Measurements from ENCODE around the gene MYH7.
"Not testable (repeated sequence)": the region's sequence is repeated elsewhere in the genome, so short reads cannot be mapped to it uniquely, and the experiment has no call there.

MYH7 gene

GRCh38 chr14:23430016-23430722 lies 5.3 kb downstream of the MYH7 start:
- no peak for TF ChIP-seq EZH2 (IDR thresholded peaks at IDR 0.05)
- no peak for TF ChIP-seq POLR2AphosphoS5 (IDR thresholded peaks at IDR 0.05; ENCODE audit: borderline replicate concordance, low read depth, low read length)
- TF ChIP-seq FOXP2 (optimal IDR thresholded peaks at IDR 0.05; ENCODE audit: control extremely low read depth, extremely low read length, insufficient read depth), result no peak
- no peaks in the 10 kb centered on the region for H3K9me3 ChIP-seq (ENCODE audit: low read depth, low read length)
- H3K4me3 ChIP-seq, result no peak overlapping the region
- no peak overlapping the region for H3K27ac ChIP-seq
- no peaks in the 10 kb centered on the region for H3K36me3 ChIP-seq (ENCODE audit: insufficient read depth, low read length)
- H3K9ac ChIP-seq (ENCODE audit: insufficient read length), result no peak overlapping the region
- DNase-seq (ENCODE audit: low read depth, low spot score), result no peak

- Histone ChIP-seq H3K9ac (ENCODE audit: insufficient read length) (no peak overlapping the region), H3K9me3 (ENCODE audit: low read depth, low read length) (no peaks in the 10 kb centered on the region), H3K27ac (no peak overlapping the region), H3K36me3 (ENCODE audit: insufficient read depth, low read length) (no peaks in the 10 kb centered on the region), H3K4me3 (no peak overlapping the region)
- TF ChIP-seq FOXP2 (optimal IDR thresholded peaks at IDR 0.05; ENCODE audit: control extremely low read depth, extremely low read length, insufficient read depth) (no peak), POLR2AphosphoS5 (IDR thresholded peaks at IDR 0.05; ENCODE audit: borderline replicate concordance, low read depth, low read length) (no peak), EZH2 (IDR thresholded peaks at IDR 0.05) (no peak)
- DNase-seq (ENCODE audit: low read depth, low spot score), result no peak
These were observed 6.6 kb downstream of the MYH7 start for GRCh38 chr14:23428686-23429495.

- not testable (repeated sequence) for H3K36me3 ChIP-seq (ENCODE audit: insufficient read depth, low read length); H3K9ac ChIP-seq (ENCODE audit: insufficient read length); H3K27ac ChIP-seq; H3K4me3 ChIP-seq; H3K9me3 ChIP-seq (ENCODE audit: low read depth, low read length); DNase-seq (ENCODE audit: low read depth, low spot score)
These were observed 9.7 kb downstream of the MYH7 start for GRCh38 chr14:23425798-23426197.

GRCh38 chr14:23425169-23425568 lies 10.3 kb downstream of the MYH7 start:
- TF ChIP-seq EZH2 (IDR thresholded peaks at IDR 0.05), result no peak
- TF ChIP-seq POLR2AphosphoS5 (IDR thresholded peaks at IDR 0.05; ENCODE audit: borderline replicate concordance, low read depth, low read length), result no peak
- TF ChIP-seq FOXP2 (optimal IDR thresholded peaks at IDR 0.05; ENCODE audit: control extremely low read depth, extremely low read length, insufficient read depth), result no peak
- Histone ChIP-seq H3K27ac (no peak overlapping the region), H3K9ac (ENCODE audit: insufficient read length) (no peak overlapping the region), H3K9me3 (ENCODE audit: low read depth, low read length) (no peaks in the 10 kb centered on the region), H3K4me3 (no peak overlapping the region), H3K36me3 (ENCODE audit: insufficient read depth, low read length) (no peaks in the 10 kb centered on the region)
- no peak for DNase-seq (ENCODE audit: low read depth, low spot score)

- no peaks in the 10 kb centered on the region for H3K9me3 ChIP-seq (ENCODE audit: low read depth, low read length)
- no peak overlapping the region for H3K9ac ChIP-seq (ENCODE audit: insufficient read length)
- no peaks in the 10 kb centered on the region for H3K36me3 ChIP-seq (ENCODE audit: insufficient read depth, low read length)
- H3K27ac ChIP-seq, result no peak overlapping the region
- H3K4me3 ChIP-seq, result no peak overlapping the region
- TF ChIP-seq POLR2AphosphoS5 (IDR thresholded peaks at IDR 0.05; ENCODE audit: borderline replicate concordance, low read depth, low read length) (no peak), FOXP2 (optimal IDR thresholded peaks at IDR 0.05; ENCODE audit: control extremely low read depth, extremely low read length, insufficient read depth) (no peak), EZH2 (IDR thresholded peaks at IDR 0.05) (no peak)
- DNase-seq (ENCODE audit: low read depth, low spot score), result no peak
These were observed 11.8 kb downstream of the MYH7 start for GRCh38 chr14:23423657-23424056.

- H3K9ac ChIP-seq (ENCODE audit: insufficient read length), result no peak overlapping the region
- TF ChIP-seq POLR2AphosphoS5 (IDR thresholded peaks at IDR 0.05; ENCODE audit: borderline replicate concordance, low read depth, low read length) (no peak), FOXP2 (optimal IDR thresholded peaks at IDR 0.05; ENCODE audit: control extremely low read depth, extremely low read length, insufficient read depth) (no peak), EZH2 (IDR thresholded peaks at IDR 0.05) (no peak)
- H3K9me3 ChIP-seq (ENCODE audit: low read depth, low read length), result no peaks in the 10 kb centered on the region
- no peak for DNase-seq (ENCODE audit: low read depth, low spot score)
- H3K27ac ChIP-seq, result no peak overlapping the region
- no peak overlapping the region for H3K4me3 ChIP-seq
- no peaks in the 10 kb centered on the region for H3K36me3 ChIP-seq (ENCODE audit: insufficient read depth, low read length)
These were observed 13.9 kb downstream of the MYH7 start for GRCh38 chr14:23421594-23421993.

- DNase-seq (ENCODE audit: low read depth, low spot score); H3K9ac ChIP-seq (ENCODE audit: insufficient read length); H3K27ac ChIP-seq: not testable (repeated sequence)
These were observed 15.8 kb downstream of the MYH7 start for GRCh38 chr14:23419646-23420045.

GRCh38 chr14:23418021-23418420 lies 17.4 kb downstream of the MYH7 start:
- Histone ChIP-seq H3K36me3 (ENCODE audit: insufficient read depth, low read length) (no peaks in the 10 kb centered on the region), H3K9me3 (ENCODE audit: low read depth, low read length) (no peaks in the 10 kb centered on the region), H3K9ac (ENCODE audit: insufficient read length) (no peak overlapping the region), H3K27ac (no peak overlapping the region), H3K4me3 (no peak overlapping the region)
- TF ChIP-seq FOXP2 (optimal IDR thresholded peaks at IDR 0.05; ENCODE audit: control extremely low read depth, extremely low read length, insufficient read depth), result no peak
- TF ChIP-seq POLR2AphosphoS5 (IDR thresholded peaks at IDR 0.05; ENCODE audit: borderline replicate concordance, low read depth, low read length), result no peak
- TF ChIP-seq EZH2 (IDR thresholded peaks at IDR 0.05), result no peak
- DNase-seq (ENCODE audit: low read depth, low spot score), result no peak

More at GRCh38 chr14:23419646-23420045, 15.8 kb downstream of the MYH7 start:
- not testable (repeated sequence) for H3K4me3 ChIP-seq; H3K36me3 ChIP-seq (ENCODE audit: insufficient read depth, low read length); H3K9me3 ChIP-seq (ENCODE audit: low read depth, low read length)

- not testable (repeated sequence) for H3K36me3 ChIP-seq (ENCODE audit: insufficient read depth, low read length); H3K27ac ChIP-seq; H3K4me3 ChIP-seq; DNase-seq (ENCODE audit: low read depth, low spot score); H3K9ac ChIP-seq (ENCODE audit: insufficient read length); H3K9me3 ChIP-seq (ENCODE audit: low read depth, low read length)
These were observed 18.2 kb downstream of the MYH7 start for GRCh38 chr14:23417269-23417668.

All from SK-N-MC (cell line).